Tibial nerve (tissue), 4 donors: Measurements from ENCODE around the gene UBD.

Source experiments
- EP300 ChIP-seq, 2 donors: sonication (generic); formaldehyde crosslinking; IDR thresholded peaks; one replicate each; pipeline ENCODE4 v1.6.1; 2017; ENCODE audit warnings: antibody characterized with exemption in 2 of 2, mild to moderate bottlenecking in 1 of 2
- POLR2A ChIP-seq, 2 donors: fragments of 450-650 bp; IDR thresholded peaks; one replicate each; pipeline ENCODE4 v1.6.1; 2017; ENCODE audit warnings: antibody characterized with exemption in 2 of 2, mild to moderate bottlenecking in 2 of 2, moderate library complexity in 2 of 2
- TF ChIP-seq, protein P1 (sequence below), 5 experiments: fragments of 200-600 bp in 3 of 5; fragments of 450-650 bp in 2 of 5; sonication (generic) in 3 of 5; IDR thresholded peaks; one replicate each; pipeline ENCODE4 v1.5.1; 2016 to 2019; ENCODE audit warnings: antibody characterized with exemption in 5 of 5, mild to moderate bottlenecking in 3 of 5, moderate library complexity in 2 of 5

DNA sequence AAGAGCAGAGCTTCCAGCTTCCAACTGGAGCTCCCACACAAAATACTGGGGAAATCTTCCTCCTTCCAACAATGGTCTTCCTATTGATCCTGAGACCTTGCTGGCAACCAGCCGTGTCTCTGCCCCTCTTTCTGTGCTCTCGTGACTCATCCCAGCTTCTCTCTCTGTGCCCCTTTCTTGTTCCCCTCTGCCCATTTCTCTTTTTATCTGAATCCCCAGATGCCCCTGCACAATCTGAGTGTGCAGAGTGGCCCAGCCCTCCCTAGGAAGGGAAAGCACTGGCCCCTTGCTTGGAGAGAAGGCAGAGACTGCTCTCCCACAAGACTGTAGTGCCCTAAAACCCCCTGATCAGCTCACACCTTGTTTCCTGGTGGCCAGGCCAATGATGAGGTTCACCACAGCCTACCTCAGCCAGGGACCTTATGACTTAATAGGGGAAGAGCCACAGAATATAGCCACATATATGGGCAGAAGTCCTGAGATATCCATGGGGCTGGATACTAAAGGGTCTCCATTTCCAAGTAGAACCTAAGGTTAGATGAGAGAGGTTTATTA, 48.7 kb downstream of the UBD start:
- TF ChIP-seq POLR2A (IDR thresholded peaks at IDR 0.05), result no peak
- TF ChIP-seq, protein P1, sequence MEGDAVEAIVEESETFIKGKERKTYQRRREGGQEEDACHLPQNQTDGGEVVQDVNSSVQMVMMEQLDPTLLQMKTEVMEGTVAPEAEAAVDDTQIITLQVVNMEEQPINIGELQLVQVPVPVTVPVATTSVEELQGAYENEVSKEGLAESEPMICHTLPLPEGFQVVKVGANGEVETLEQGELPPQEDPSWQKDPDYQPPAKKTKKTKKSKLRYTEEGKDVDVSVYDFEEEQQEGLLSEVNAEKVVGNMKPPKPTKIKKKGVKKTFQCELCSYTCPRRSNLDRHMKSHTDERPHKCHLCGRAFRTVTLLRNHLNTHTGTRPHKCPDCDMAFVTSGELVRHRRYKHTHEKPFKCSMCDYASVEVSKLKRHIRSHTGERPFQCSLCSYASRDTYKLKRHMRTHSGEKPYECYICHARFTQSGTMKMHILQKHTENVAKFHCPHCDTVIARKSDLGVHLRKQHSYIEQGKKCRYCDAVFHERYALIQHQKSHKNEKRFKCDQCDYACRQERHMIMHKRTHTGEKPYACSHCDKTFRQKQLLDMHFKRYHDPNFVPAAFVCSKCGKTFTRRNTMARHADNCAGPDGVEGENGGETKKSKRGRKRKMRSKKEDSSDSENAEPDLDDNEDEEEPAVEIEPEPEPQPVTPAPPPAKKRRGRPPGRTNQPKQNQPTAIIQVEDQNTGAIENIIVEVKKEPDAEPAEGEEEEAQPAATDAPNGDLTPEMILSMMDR (IDR thresholded peaks at IDR 0.05), result no peak
- no peak for TF ChIP-seq EP300 (IDR thresholded peaks at IDR 0.05)
